IMR-90 (cell line): Measurements from ENCODE around the gene GLI1. TPM values are rescaled to one million over a fixed set of nuclear protein-coding genes. Genes with fewer than 3 reads are reported as not detected.

Source experiments
- ATAC-seq: fragments of 200-7000 bp; cut with Tn5 transposase; 2 replicates; pipeline ENCODE4 v1.9.1; 2020; ENCODE audit warnings: low read depth, mild to moderate bottlenecking, moderate library complexity
- BruUV-seq: library from RNA; stranded (reverse); fragments of 400-500 nt; replicated peaks from 2 replicates; lab custom pipeline; 2021; lab: Mats Ljungman, UMichigan
- CTCF ChIA-PET: fragments of 300-600 bp; formaldehyde crosslinking; extraction: SDS; loops from one replicate; lab custom pipeline; 2021; ENCODE audit warnings: antibody characterized with exemption; lab: Yijun Ruan, JAX
- POLR2A ChIA-PET: fragments of 300-600 bp; sonication (Branson Sonifier 250); formaldehyde crosslinking; loops from one replicate; lab custom pipeline; 2022; ENCODE audit warnings: antibody characterized with exemption; ENCODE audit not compliant: unreplicated experiment; lab: Charles Lee
- DNase-seq: peaks from one replicate; pipeline ENCODE4 v3.0.0; 2013
- H2AFZ ChIP-seq: replicated peaks from 2 replicates; pipeline ENCODE3; 2013; ENCODE audit warnings: low read length, mild to moderate bottlenecking; ENCODE audit not compliant: poor library complexity
- H2AK5ac ChIP-seq: 2 replicates; pipeline ENCODE4 v1.6.1; 2013; ENCODE audit warnings: low read depth, low read length, inconsistent platforms
- H2AK9ac ChIP-seq: replicated peaks from 2 replicates; pipeline ENCODE3; 2013; ENCODE audit warnings: mild to moderate bottlenecking, low read depth, low read length, moderate library complexity; ENCODE audit not compliant: poor library complexity
- H2BK120ac ChIP-seq: 2 replicates; pipeline ENCODE4 v1.6.1; 2013; ENCODE audit warnings: low read depth, low read length, inconsistent platforms
- H2BK15ac ChIP-seq: 3 replicates; pipeline ENCODE4 v1.6.1; 2013; ENCODE audit warnings: low read depth, low read length, inconsistent platforms
- H2BK20ac ChIP-seq: 2 replicates; pipeline ENCODE4 v1.6.1; 2013; ENCODE audit warnings: low read depth, mild to moderate bottlenecking, inconsistent platforms, low read length, moderate library complexity
- H2BK5ac ChIP-seq: 2 replicates; pipeline ENCODE4 v1.6.1; 2013; ENCODE audit warnings: mild to moderate bottlenecking, low read depth, low read length, inconsistent platforms; ENCODE audit not compliant: poor library complexity, severe bottlenecking
- H3K14ac ChIP-seq: replicated peaks from 2 replicates; pipeline ENCODE4 v1.6.1; 2013; ENCODE audit warnings: low read depth, low read length, inconsistent platforms
- H3K18ac ChIP-seq: 2 replicates; pipeline ENCODE4 v1.6.1; 2013; ENCODE audit warnings: low read depth, low read length, control low read depth
- H3K23ac ChIP-seq: 2 replicates; pipeline ENCODE4 v1.6.1; 2013; ENCODE audit warnings: low read depth, low read length, inconsistent platforms
- H3K27ac ChIP-seq: 2 replicates; pipeline ENCODE4 v1.5.1; 2013; ENCODE audit warnings: mild to moderate bottlenecking, control low read depth, low read length; ENCODE audit not compliant: insufficient read depth
- H3K27me3 ChIP-seq: 2 replicates; pipeline ENCODE4 v1.6.1; 2013; ENCODE audit warnings: low read length; ENCODE audit not compliant: control insufficient read depth, insufficient read depth
- H3K36me3 ChIP-seq: 2 replicates; pipeline ENCODE4 v1.6.1; 2013; ENCODE audit warnings: low read length, mixed read lengths; ENCODE audit not compliant: control insufficient read depth, insufficient read depth
- H3K4ac ChIP-seq: 2 replicates; pipeline ENCODE4 v1.6.1; 2013; ENCODE audit warnings: low read depth, low read length, inconsistent platforms
- H3K4me1 ChIP-seq: 2 replicates; pipeline ENCODE4 v1.6.1; 2013; ENCODE audit warnings: low read length, mixed read lengths; ENCODE audit not compliant: control insufficient read depth, insufficient read depth
- H3K4me2 ChIP-seq: 2 replicates; pipeline ENCODE4 v1.6.1; 2013; ENCODE audit warnings: low read depth, mild to moderate bottlenecking, control low read depth, low read length, moderate library complexity
- H3K4me3 ChIP-seq: 2 replicates; pipeline ENCODE4 v1.5.1; 2013; ENCODE audit warnings: low read depth, mild to moderate bottlenecking, control low read depth, low read length, moderate library complexity; ENCODE audit not compliant: insufficient read depth
- H3K56ac ChIP-seq: 2 replicates; pipeline ENCODE4 v1.6.1; 2013; ENCODE audit warnings: low read length, inconsistent platforms; ENCODE audit not compliant: insufficient read depth; ENCODE audit errors: extremely low read depth
- H3K79me1 ChIP-seq, 2 experiments: 2 replicates each; pipeline ENCODE4 v1.6.1; 2013; ENCODE audit warnings: low read length in 2 of 2, inconsistent platforms in 1 of 2, low read depth in 1 of 2
- H3K9ac ChIP-seq: 2 replicates; pipeline ENCODE4 v1.6.1; 2013; ENCODE audit warnings: low read depth, low read length, control low read depth
- H3K9me1 ChIP-seq: 2 replicates; pipeline ENCODE4 v1.6.1; 2013; ENCODE audit warnings: low read length, inconsistent platforms; ENCODE audit not compliant: insufficient read depth
- H3K9me3 ChIP-seq: 2 replicates; pipeline ENCODE4 v1.6.1; 2013; ENCODE audit warnings: low read length; ENCODE audit not compliant: control insufficient read depth, insufficient read depth
- H4K20me1 ChIP-seq: 2 replicates; pipeline ENCODE4 v1.6.1; 2013; ENCODE audit warnings: low read length, inconsistent platforms; ENCODE audit not compliant: insufficient read depth
- H4K5ac ChIP-seq: 2 replicates; pipeline ENCODE4 v1.6.1; 2013; ENCODE audit warnings: mild to moderate bottlenecking, low read depth, low read length, control low read depth
- H4K8ac ChIP-seq, 2 experiments: 2 replicates each; pipeline ENCODE4 v1.6.1; 2013; ENCODE audit warnings: low read depth in 2 of 2, low read length in 2 of 2, control low read depth in 1 of 2, inconsistent platforms in 1 of 2
- H4K91ac ChIP-seq: 2 replicates; pipeline ENCODE4 v1.6.1; 2013; ENCODE audit warnings: low read depth, low read length, inconsistent platforms; ENCODE audit not compliant: insufficient read depth
- BHLHE40 ChIP-seq: fragments of 150-350 bp; IDR thresholded peaks from 2 replicates; pipeline ENCODE4 v1.6.1; 2016; ENCODE audit warnings: mild to moderate bottlenecking, low read depth, low read length
- CEBPB ChIP-seq: IDR thresholded peaks from 2 replicates; pipeline ENCODE4 v1.6.1; 2012; ENCODE audit warnings: low read depth, low read length, improper control_type of control experiment
- CHD1 ChIP-seq: IDR thresholded peaks from 2 replicates; pipeline ENCODE4 v1.6.1; 2012; ENCODE audit warnings: low read depth, low read length, improper control_type of control experiment
- FOS ChIP-seq: fragments of 150-350 bp; IDR thresholded peaks from 2 replicates; pipeline ENCODE4 v1.6.1; 2016; ENCODE audit warnings: low read depth, low read length
- MAFK ChIP-seq: IDR thresholded peaks from 2 replicates; pipeline ENCODE4 v1.6.1; 2012; ENCODE audit warnings: low read depth, low read length, improper control_type of control experiment
- MAZ ChIP-seq: IDR thresholded peaks from 2 replicates; pipeline ENCODE4 v1.6.1; 2012; ENCODE audit warnings: low read depth, mild to moderate bottlenecking, low read length, improper control_type of control experiment, moderate library complexity, borderline replicate concordance
- MXI1 ChIP-seq: IDR thresholded peaks from 2 replicates; pipeline ENCODE4 v1.6.1; 2012; ENCODE audit warnings: low read depth, mild to moderate bottlenecking, low read length, moderate library complexity, borderline replicate concordance
- NFE2L2 ChIP-seq: fragments of 150-350 bp; IDR thresholded peaks from 2 replicates; pipeline ENCODE4 v1.6.1; 2016; ENCODE audit warnings: low read depth, mild to moderate bottlenecking, low read length
- POLR2A ChIP-seq: IDR thresholded peaks from 2 replicates; pipeline ENCODE4 v1.6.1; 2012; ENCODE audit warnings: mild to moderate bottlenecking, low read depth, low read length
- RAD21 ChIP-seq: IDR thresholded peaks from 2 replicates; pipeline ENCODE4 v1.6.1; 2012; ENCODE audit warnings: low read length, improper control_type of control experiment
- RCOR1 ChIP-seq: IDR thresholded peaks from 2 replicates; pipeline ENCODE4 v1.6.1; 2012; ENCODE audit warnings: mild to moderate bottlenecking, low read length, improper control_type of control experiment; ENCODE audit not compliant: insufficient replicate concordance
- RFX5 ChIP-seq: IDR thresholded peaks from 2 replicates; pipeline ENCODE4 v1.8.0; 2012; ENCODE audit warnings: low read depth, mild to moderate bottlenecking, low read length, moderate library complexity
- SMC3 ChIP-seq: fragments of 150-350 bp; IDR thresholded peaks from 2 replicates; pipeline ENCODE4 v1.6.1; 2016; ENCODE audit warnings: low read depth, mild to moderate bottlenecking, antibody characterized with exemption, low read length, moderate library complexity
- WGBS, 2 experiments: methylation state at CpG; one replicate each; pipeline versions ENCODE4 v1.1.5 to v1.1.7; 2013; ENCODE audit warnings: missing lambda C conversion rate in 2 of 2; ENCODE audit not compliant: insufficient read length in 1 of 2; ENCODE audit errors: extremely low coverage in 2 of 2; 5-methylcytosine and 5-hydroxymethylcytosine counted together
- dilution Hi-C: fragments of 300-500 bp; cut with HindIII; formaldehyde crosslinking; loops from one replicate; pipeline ENCODE4 v1.14.3; 2018; ENCODE audit warnings: low sequenced_read_pairs; ENCODE audit not compliant: unreplicated experiment
- in situ Hi-C: fragments of 300-500 bp; cut with MboI; formaldehyde crosslinking; loops from 3 replicates; pipeline ENCODE4 v1.14.3; 2019; ENCODE audit warnings: low sequenced_read_pairs, inconsistent platforms, mixed read lengths
- intact Hi-C: fragments of 100-400 bp; cut with micrococcal nuclease; formaldehyde crosslinking; loops from 2 replicates; pipeline ENCODE4 v1.10.0; 2022
- polyA plus RNA-seq, 3 experiments: library from polyadenylated mRNA; depleted of rRNA; stranded (reverse); fragments of >200 nt; gene quantifications; 2 replicates each; pipeline ENCODE4 v1.2.3, GENCODE V29; 2012; ENCODE audit warnings: low replicate concordance in 1 of 3
- total RNA-seq: library from RNA; depleted of rRNA; stranded (reverse); fragments of >200 nt; gene quantifications from 2 replicates; pipeline ENCODE4 v1.2.3, GENCODE V29; 2012
- TF ChIP-seq, protein P1 (sequence below): fragments of 150-350 bp; IDR thresholded peaks from 2 replicates; pipeline ENCODE4 v1.6.1; 2017; ENCODE audit warnings: mild to moderate bottlenecking, antibody characterized with exemption, low read length, low read depth
- TF ChIP-seq, protein P2 (sequence below): fragments of 150-350 bp; IDR thresholded peaks from 2 replicates; pipeline ENCODE4 v1.6.1; 2016; ENCODE audit warnings: low read depth, mild to moderate bottlenecking, low read length, moderate library complexity, borderline replicate concordance
- TF ChIP-seq, protein P3 (sequence below): conservative IDR thresholded peaks from 2 replicates; pipeline ENCODE4 v1.5.1; 2012; ENCODE audit warnings: mild to moderate bottlenecking, low read depth, low read length, improper control_type of control experiment

Gene GLI1
- total and polyA plus RNA-seq, 2 of the 4 experiments (the other 2 are of a cell fraction) = 1.3 to 3.8 TPM

DNA sequence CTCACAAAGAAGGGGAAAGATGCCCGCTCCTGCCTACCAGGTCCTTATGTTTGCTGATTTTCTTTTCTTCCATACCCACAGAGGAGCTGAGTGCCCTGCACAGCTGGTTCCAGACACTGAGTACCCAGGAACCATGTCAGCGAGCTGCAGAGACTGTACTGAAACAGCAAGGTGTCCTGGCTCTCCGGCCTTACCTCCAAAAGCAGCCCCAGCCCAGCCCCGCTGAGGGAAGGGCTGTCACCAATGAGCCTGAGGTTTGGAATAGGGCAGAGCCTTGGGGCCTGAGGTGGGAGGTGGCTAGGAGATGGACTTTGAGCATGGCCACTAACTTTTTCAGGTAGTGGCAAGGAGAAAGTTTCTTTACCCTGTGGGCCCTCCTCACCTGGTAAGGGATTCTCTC, 30.5 kb downstream of the GLI1 start:
- dilution Hi-C loops = no loop called here
- Histone ChIP-seq H3K36me3 (peaks cover 31% of the 10 kb centered on the region), H2AK9ac (no peak overlapping the region), H2BK120ac (no peak overlapping the region), H3K27me3 (no peaks in the 10 kb centered on the region), H3K79me1 (peaks cover 33 to 51% of the 10 kb centered on the region in 2 experiments), H3K27ac (no peak overlapping the region), H4K5ac (no peak overlapping the region), H2BK15ac (no peak overlapping the region), H3K23ac (no peak overlapping the region), H3K14ac (no peak overlapping the region), H4K20me1 (peaks cover 23% of the 10 kb centered on the region; the same call in 1 of the 2 replicates), H3K9me3 (no peaks in the 10 kb centered on the region), H2BK5ac (no peak overlapping the region), H2AK5ac (no peak overlapping the region), H3K9me1 (peaks cover 15% of the 10 kb centered on the region), H3K4me1 (peaks cover 6% of the 10 kb centered on the region), H3K4me3 (no peak overlapping the region), H4K91ac (no peak overlapping the region), H3K56ac (no peak overlapping the region), H3K4me2 (no peak overlapping the region), H3K18ac (no peak overlapping the region), H3K4ac (no peak overlapping the region), H2AFZ (no peak overlapping the region), H4K8ac (no peak overlapping the region), H3K9ac (no peak overlapping the region), H2BK20ac (no peak overlapping the region)
- ChIA-PET POLR2A (no interaction called here), CTCF (no interaction called here)
- BruUV-seq = no TSS peak
- ATAC-seq (no peak), DNase-seq (no peak)
- TF ChIP-seq FOS = no peak
- no peak for TF ChIP-seq CEBPB
- no peak for TF ChIP-seq SMC3
- no peak for TF ChIP-seq RAD21
- TF ChIP-seq MAFK = no peak
- no peak for TF ChIP-seq CHD1
- no peak for TF ChIP-seq POLR2A
- TF ChIP-seq RFX5 = no peak
- TF ChIP-seq, protein P1, sequence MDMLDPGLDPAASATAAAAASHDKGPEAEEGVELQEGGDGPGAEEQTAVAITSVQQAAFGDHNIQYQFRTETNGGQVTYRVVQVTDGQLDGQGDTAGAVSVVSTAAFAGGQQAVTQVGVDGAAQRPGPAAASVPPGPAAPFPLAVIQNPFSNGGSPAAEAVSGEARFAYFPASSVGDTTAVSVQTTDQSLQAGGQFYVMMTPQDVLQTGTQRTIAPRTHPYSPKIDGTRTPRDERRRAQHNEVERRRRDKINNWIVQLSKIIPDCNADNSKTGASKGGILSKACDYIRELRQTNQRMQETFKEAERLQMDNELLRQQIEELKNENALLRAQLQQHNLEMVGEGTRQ = no peak
- TF ChIP-seq, protein P2, sequence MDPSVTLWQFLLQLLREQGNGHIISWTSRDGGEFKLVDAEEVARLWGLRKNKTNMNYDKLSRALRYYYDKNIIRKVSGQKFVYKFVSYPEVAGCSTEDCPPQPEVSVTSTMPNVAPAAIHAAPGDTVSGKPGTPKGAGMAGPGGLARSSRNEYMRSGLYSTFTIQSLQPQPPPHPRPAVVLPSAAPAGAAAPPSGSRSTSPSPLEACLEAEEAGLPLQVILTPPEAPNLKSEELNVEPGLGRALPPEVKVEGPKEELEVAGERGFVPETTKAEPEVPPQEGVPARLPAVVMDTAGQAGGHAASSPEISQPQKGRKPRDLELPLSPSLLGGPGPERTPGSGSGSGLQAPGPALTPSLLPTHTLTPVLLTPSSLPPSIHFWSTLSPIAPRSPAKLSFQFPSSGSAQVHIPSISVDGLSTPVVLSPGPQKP = no peak
- TF ChIP-seq, protein P3, sequence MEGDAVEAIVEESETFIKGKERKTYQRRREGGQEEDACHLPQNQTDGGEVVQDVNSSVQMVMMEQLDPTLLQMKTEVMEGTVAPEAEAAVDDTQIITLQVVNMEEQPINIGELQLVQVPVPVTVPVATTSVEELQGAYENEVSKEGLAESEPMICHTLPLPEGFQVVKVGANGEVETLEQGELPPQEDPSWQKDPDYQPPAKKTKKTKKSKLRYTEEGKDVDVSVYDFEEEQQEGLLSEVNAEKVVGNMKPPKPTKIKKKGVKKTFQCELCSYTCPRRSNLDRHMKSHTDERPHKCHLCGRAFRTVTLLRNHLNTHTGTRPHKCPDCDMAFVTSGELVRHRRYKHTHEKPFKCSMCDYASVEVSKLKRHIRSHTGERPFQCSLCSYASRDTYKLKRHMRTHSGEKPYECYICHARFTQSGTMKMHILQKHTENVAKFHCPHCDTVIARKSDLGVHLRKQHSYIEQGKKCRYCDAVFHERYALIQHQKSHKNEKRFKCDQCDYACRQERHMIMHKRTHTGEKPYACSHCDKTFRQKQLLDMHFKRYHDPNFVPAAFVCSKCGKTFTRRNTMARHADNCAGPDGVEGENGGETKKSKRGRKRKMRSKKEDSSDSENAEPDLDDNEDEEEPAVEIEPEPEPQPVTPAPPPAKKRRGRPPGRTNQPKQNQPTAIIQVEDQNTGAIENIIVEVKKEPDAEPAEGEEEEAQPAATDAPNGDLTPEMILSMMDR = no peak
- TF ChIP-seq NFE2L2 = no peak
- TF ChIP-seq RCOR1 = no peak
- no peak for TF ChIP-seq MXI1
- no peak for TF ChIP-seq MAZ
- no peak for TF ChIP-seq BHLHE40
- intact Hi-C loops = no loop called here
- WGBS, 2 experiments = 86% methylated on average over 1 of the region's 4 CpGs; no CpG with 5 or more reads in 1 of the 2 experiments
- in situ Hi-C loops = no loop called here
